ENCODE data around the gene EIF4ENIF1.

- no peak for TF ChIP-seq CTCF (IDR thresholded peaks at IDR 0.05 in 4 of 5, conservative IDR thresholded peaks at IDR 0.05 in 1 of 5)
- TF ChIP-seq POLR2A (IDR thresholded peaks at IDR 0.05): no peak
Measured at GRCh38 chr22:31465307-31465706, 24.3 kb downstream of the EIF4ENIF1 start.

All from gastrocnemius medialis (tissue), 4 donors.